HepG2 (cell line): Measurements from ENCODE around the gene RNH1. TPM values are rescaled to one million over a fixed set of nuclear protein-coding genes. Genes with fewer than 3 reads are reported as not detected.
A peak's percentile ranks its signal among the peaks of the same experiment; 100 is the strongest.

Experiments used
- ARID5B ChIP-seq: IDR thresholded peaks from 2 replicates; pipeline ENCODE4 v1.4.0; 2020; ENCODE audit warnings: mild to moderate bottlenecking, missing genetic modification reagents
- ASH2L ChIP-seq: fragments of 300-600, 200-600 bp; sonication (generic); IDR thresholded peaks from 2 replicates; pipeline ENCODE4 v1.7.0; 2017; ENCODE audit warnings: low read depth, mild to moderate bottlenecking, moderate library complexity, mixed read lengths, low read length; ENCODE audit not compliant: insufficient read length
- CHCHD3 ChIP-seq: sonication (generic); formaldehyde crosslinking; IDR thresholded peaks from 2 replicates; pipeline ENCODE4 v1.8.0; 2022; ENCODE audit warnings: mild to moderate bottlenecking, missing genetic modification reagents, moderate library complexity
- HOXD1 ChIP-seq: sonication (generic); formaldehyde crosslinking; IDR thresholded peaks from 2 replicates; pipeline ENCODE4 v1.5.0; 2020; ENCODE audit warnings: missing genetic modification reagents
- ISL2 ChIP-seq: sonication (generic); formaldehyde crosslinking; IDR thresholded peaks from 2 replicates; pipeline ENCODE4 v1.5.0; 2020; ENCODE audit warnings: missing genetic modification reagents
- JDP2 ChIP-seq: sonication (generic); formaldehyde crosslinking; IDR thresholded peaks from 2 replicates; pipeline ENCODE4 v1.8.1; 2022; ENCODE audit warnings: missing genetic modification reagents, borderline replicate concordance
- NR0B2 ChIP-seq: sonication (generic); formaldehyde crosslinking; IDR thresholded peaks from 2 replicates; pipeline ENCODE4 v1.4.0; 2020; ENCODE audit warnings: mild to moderate bottlenecking, missing genetic modification reagents
- PREB ChIP-seq: sonication (generic); formaldehyde crosslinking; IDR thresholded peaks from 2 replicates; pipeline ENCODE4 v1.4.0; 2020; ENCODE audit warnings: missing genetic modification reagents
- RBM22 ChIP-seq: fragments of 200-400 bp; formaldehyde crosslinking; optimal IDR thresholded peaks from 2 replicates; pipeline ENCODE3; 2017; ENCODE audit warnings: mild to moderate bottlenecking, low read length, moderate library complexity
- TBP ChIP-seq: sonication (generic); formaldehyde crosslinking; IDR thresholded peaks from 2 replicates; pipeline ENCODE4 v1.5.0; 2020; ENCODE audit warnings: missing genetic modification reagents
- ZBTB4 ChIP-seq: sonication (generic); formaldehyde crosslinking; IDR thresholded peaks from 2 replicates; pipeline ENCODE4 v1.4.0; 2020; ENCODE audit warnings: missing genetic modification reagents, mild to moderate bottlenecking, borderline replicate concordance
- ZFP41 ChIP-seq: sonication (generic); formaldehyde crosslinking; IDR thresholded peaks from 2 replicates; pipeline ENCODE4 v1.4.0; 2020; ENCODE audit warnings: mild to moderate bottlenecking, missing genetic modification reagents, borderline replicate concordance
- ZNF441 ChIP-seq: sonication (generic); formaldehyde crosslinking; IDR thresholded peaks from 2 replicates; pipeline ENCODE4 v1.7.0; 2021; ENCODE audit warnings: missing genetic modification reagents, borderline replicate concordance
- ZNF589 ChIP-seq: sonication (generic); formaldehyde crosslinking; conservative IDR thresholded peaks from 2 replicates; pipeline ENCODE4 v1.8.0; 2022; ENCODE audit warnings: mild to moderate bottlenecking, moderate library complexity, missing genetic modification reagents
- ZSCAN25 ChIP-seq: sonication (generic); formaldehyde crosslinking; IDR thresholded peaks from 2 replicates; pipeline ENCODE4 v1.8.0; 2022; ENCODE audit warnings: mild to moderate bottlenecking, missing genetic modification reagents
- polyA plus RNA-seq, 8 experiments: library from polyadenylated mRNA; depleted of rRNA in 3 of 8; stranded (reverse) in 7 of 8; unstranded in 1 of 8; fragments of >200 nt; fragmentation: Illumina TruSeq in 4 of 8; extraction: Trizol in 4 of 8; gene quantifications; 2 replicates each; pipeline versions ENCODE4 v1.2.1 to v1.2.3, GENCODE V29; 2011 to 2016; ENCODE audit warnings: low read depth in 4 of 8, missing spikeins in 1 of 8, mixed read lengths in 1 of 8; ENCODE audit not compliant: insufficient read depth in 1 of 8
- total RNA-seq, 5 experiments: library from RNA; depleted of rRNA; stranded (reverse); fragments of >200 nt; fragmentation: Illumina TruSeq; extraction: Trizol; gene quantifications; 2 replicates each; pipeline ENCODE4 v1.2.3, GENCODE V29; 2016; ENCODE audit warnings: low read depth in 1 of 5

RNH1 gene
- total and polyA plus RNA-seq, 2 of the 13 experiments (the other 11 are each of a cell fraction or from before 2014, with no cell fraction given), result 36.0 to 74.1 TPM

- TF ChIP-seq ZBTB4 (CRISPR knock-in tag), result no peak; the same call in 1 of the 2 replicates
- peak; percentile 45; the same call in 1 of the 2 replicates for TF ChIP-seq ZNF441 (CRISPR knock-in tag)
- no peak for TF ChIP-seq ZFP41 (CRISPR knock-in tag)
- TF ChIP-seq ISL2 (CRISPR knock-in tag), result 0 out of 2 replicates have a peak, but pooled peaks have one; percentile 25
- TF ChIP-seq NR0B2, result no peak
- TF ChIP-seq TBP (CRISPR knock-in tag), result no peak
- no peak for TF ChIP-seq PREB (CRISPR knock-in tag)
- TF ChIP-seq ZNF589, result no peak; the same call in 1 of the 2 replicates
- TF ChIP-seq ARID5B (CRISPR knock-in tag), result peak; percentile 55
- TF ChIP-seq RBM22, result no peak
- no peak for TF ChIP-seq JDP2 (CRISPR knock-in tag)
- no peak for TF ChIP-seq HOXD1 (CRISPR knock-in tag)
- TF ChIP-seq ASH2L, result peak; percentile 77
- no peak for TF ChIP-seq CHCHD3 (CRISPR knock-in tag)
- TF ChIP-seq ZSCAN25 (CRISPR knock-in tag), result peak; percentile 86
These were observed 58.9 kb downstream of the RNH1 start (continued) for GRCh38 chr11:447923-448731.
